Stimulated activated CD4-positive, alpha-beta T cell treated with anti-CD3 and anti-CD28 coated beads, TNF-alpha, amount 100 ng/mL, for 1 hour (primary cell): ENCODE measurements around the gene DBT.
A peak's percentile ranks its signal among the peaks of the same experiment; 100 is the strongest.
"Not testable (repeated sequence)": the region's sequence is repeated elsewhere in the genome, so short reads cannot be mapped to it uniquely, and the experiment has no call there.

Source experiments
- DNase-seq, 3 donors: peaks; one replicate each; pipeline ENCODE4 v3.0.0-alpha.2; 2020; ENCODE audit warnings: low read depth in 3 of 3, low spot score in 1 of 3

DBT gene

GRCh38 chr1:100249537-100250257, at the start of gene DBT:
Gene DBT (minus strand): TSS chr1:100249834. CDS start chr1:100249820, 14 bp downstream.
- DNase-seq: peak; percentile 73 to 74 (median 74)

GRCh38 chr1:100298512-100298911, 48.9 kb upstream of the DBT start:
- no peak for DNase-seq

- DNase-seq: not testable (repeated sequence)
These were observed 47.4 kb upstream of the DBT start for GRCh38 chr1:100296997-100297396.

- no peak for DNase-seq
These were observed 46.5 kb upstream of the DBT start for GRCh38 chr1:100296140-100296539.

GRCh38 chr1:100292711-100293110, 43.1 kb upstream of the DBT start:
- DNase-seq: no peak

GRCh38 chr1:100290291-100290690, 40.7 kb upstream of the DBT start:
- DNase-seq: no peak

- DNase-seq: no peak
These were observed 37.5 kb upstream of the DBT start for GRCh38 chr1:100287162-100287561.

- DNase-seq: no peak
These were observed 35.0 kb upstream of the DBT start for GRCh38 chr1:100284591-100284990.

- DNase-seq: no peak
These were observed 30.5 kb upstream of the DBT start for GRCh38 chr1:100279954-100280682.

- DNase-seq: no peak
These were observed 29.8 kb upstream of the DBT start for GRCh38 chr1:100279358-100279923.

GRCh38 chr1:100277866-100278265, 28.2 kb upstream of the DBT start:
- no peak for DNase-seq

- DNase-seq: no peak
These were observed 18.6 kb upstream of the DBT start for GRCh38 chr1:100268202-100268601.

- DNase-seq: no peak
These were observed 17.6 kb upstream of the DBT start for GRCh38 chr1:100267284-100267683.

GRCh38 chr1:100266741-100267140, 17.1 kb upstream of the DBT start:
- DNase-seq: no peak

- DNase-seq: peak; percentile 89 to 92 (median 91)
These were observed 16.5 kb upstream of the DBT start, which contains the start of gene RTCA for GRCh38 chr1:100265931-100266740. Gene RTCA (plus strand): TSS chr1:100266216. CDS start chr1:100266376, 160 bp downstream.

GRCh38 chr1:100265562-100265930, 15.9 kb upstream of the DBT start:
- DNase-seq: no peak

- not testable (repeated sequence) for DNase-seq
These were observed 14.4 kb upstream of the DBT start for GRCh38 chr1:100264081-100264480.

- no peak for DNase-seq
These were observed 12.1 kb upstream of the DBT start for GRCh38 chr1:100261686-100262085.

- not testable (repeated sequence) for DNase-seq
These were observed 8.8 kb upstream of the DBT start for GRCh38 chr1:100258427-100258826.

GRCh38 chr1:100256273-100256672, 6.6 kb upstream of the DBT start:
- not testable (repeated sequence) for DNase-seq

GRCh38 chr1:100253552-100253951, 3.9 kb upstream of the DBT start:
- no peak for DNase-seq
